SK-N-SH (cell line): ENCODE data around the gene FAM168A. TPM values are rescaled to one million over a fixed set of nuclear protein-coding genes. Genes with fewer than 3 reads are reported as not detected.

ENCODE experiments used
- CTCF ChIA-PET: fragments of 300-600, 350-600 bp; formaldehyde crosslinking; extraction: SDS; loops from one replicate; lab custom pipeline; 2021; lab: Yijun Ruan, JAX
- POLR2A ChIA-PET: fragments of 350-600 bp; sonication (Branson Sonifier 250); formaldehyde crosslinking; extraction: SDS; loops from one replicate; lab custom pipeline; 2020; ENCODE audit warnings: antibody characterized with exemption, inconsistent platforms; lab: Yijun Ruan, JAX
- DNase-seq: peaks from one replicate; pipeline ENCODE4 v3.0.0; 2012
- H2AFZ ChIP-seq: fragments of 200-600 bp; sonication (generic); 2 replicates; pipeline ENCODE4 v1.8.1; 2016; ENCODE audit warnings: antibody characterized with exemption, mild to moderate bottlenecking, low read depth
- H3F3A ChIP-seq: fragments of 200-600 bp; sonication (generic); replicated peaks from 2 replicates; pipeline ENCODE3; 2016; ENCODE audit warnings: antibody characterized with exemption, mild to moderate bottlenecking; ENCODE audit not compliant: insufficient read depth
- H3K27ac ChIP-seq, 2 experiments: fragments of 200-500 bp in 1 of 2; fragments of 200-600 bp in 1 of 2; sonication (Bioruptor generic) in 1 of 2; sonication (generic), shearing (Covaris generic) in 1 of 2; 2 replicates each; pipeline versions ENCODE4 v1.5.1 to v1.6.1; 2014 to 2016; ENCODE audit warnings: low read depth in 2 of 2, inconsistent platforms in 1 of 2, low read length in 1 of 2, mild to moderate bottlenecking in 1 of 2, mixed read lengths in 1 of 2
- H3K27me3 ChIP-seq: fragments of 200-600 bp; sonication (generic), shearing (Covaris generic); 2 replicates; pipeline ENCODE4 v1.6.1; 2016; ENCODE audit warnings: mixed run types; ENCODE audit not compliant: insufficient read depth
- H3K36me3 ChIP-seq, 2 experiments: fragments of 200-500 bp in 1 of 2; fragments of 200-600 bp in 1 of 2; sonication (Bioruptor generic) in 1 of 2; sonication (generic) in 1 of 2; replicated peaks in 1 of 2; 2 replicates each; pipeline versions ENCODE3 to v1.5.1; 2014 to 2016; ENCODE audit warnings: low read length in 1 of 2, mild to moderate bottlenecking in 1 of 2; ENCODE audit not compliant: insufficient read depth in 2 of 2, control insufficient read depth in 1 of 2
- H3K4me1 ChIP-seq, 2 experiments: fragments of 200-500 bp in 1 of 2; fragments of 200-600 bp in 1 of 2; sonication (Bioruptor generic) in 1 of 2; sonication (generic), shearing (Covaris generic) in 1 of 2; 2 replicates each; pipeline versions ENCODE4 v1.5.1 to v1.6.1; 2014 to 2016; ENCODE audit warnings: low read depth in 1 of 2, low read length in 1 of 2, mixed run types in 1 of 2; ENCODE audit not compliant: insufficient read depth in 2 of 2, control insufficient read depth in 1 of 2
- H3K4me2 ChIP-seq: fragments of 200-600 bp; sonication (generic), shearing (Covaris generic); 2 replicates; pipeline ENCODE4 v1.6.1; 2017; ENCODE audit warnings: mixed run types
- H3K4me3 ChIP-seq, 2 experiments: fragments of 200-500 bp in 1 of 2; fragments of 200-600 bp in 1 of 2; sonication (Bioruptor generic) in 1 of 2; sonication (generic), shearing (Covaris generic) in 1 of 2; 2 replicates each; pipeline versions ENCODE4 v1.5.1 to v1.8.1; 2014 to 2016; ENCODE audit warnings: low read depth in 2 of 2, inconsistent platforms in 1 of 2, low read length in 1 of 2, mild to moderate bottlenecking in 1 of 2, mixed read lengths in 1 of 2, moderate library complexity in 1 of 2
- H3K79me2 ChIP-seq: fragments of 200-600 bp; sonication (generic); 2 replicates; pipeline ENCODE4 v1.8.1; 2017; ENCODE audit warnings: mild to moderate bottlenecking; ENCODE audit not compliant: insufficient read depth
- H3K9ac ChIP-seq: fragments of 200-600 bp; sonication (generic); 2 replicates; pipeline ENCODE4 v1.6.1; 2017; ENCODE audit warnings: mixed run types
- H3K9me2 ChIP-seq: fragments of 200-600 bp; sonication (generic); 2 replicates; pipeline ENCODE4 v1.6.1; 2017; ENCODE audit warnings: mixed run types
- H3K9me3 ChIP-seq: fragments of 200-600 bp; sonication (generic); 2 replicates; pipeline ENCODE4 v1.6.1; 2017; ENCODE audit warnings: mixed run types, mild to moderate bottlenecking, moderate library complexity
- H4K20me1 ChIP-seq: fragments of 200-600 bp; sonication (generic); 2 replicates; pipeline ENCODE4 v1.6.1; 2017; ENCODE audit warnings: mild to moderate bottlenecking, mixed run types; ENCODE audit not compliant: insufficient read depth
- ELF1 ChIP-seq: IDR thresholded peaks from 2 replicates; pipeline ENCODE4 v1.4.0; 2012
- EZH2phosphoT487 ChIP-seq: fragments of 200-600 bp; sonication (generic); IDR thresholded peaks from 2 replicates; pipeline ENCODE4 v1.6.1; 2017; ENCODE audit warnings: low read depth, mixed run types, mild to moderate bottlenecking, antibody characterized with exemption, moderate library complexity, borderline replicate concordance
- FOSL2 ChIP-seq: IDR thresholded peaks from 2 replicates; pipeline ENCODE4 v1.4.0; 2012; ENCODE audit warnings: low read depth, mild to moderate bottlenecking, moderate library complexity, borderline replicate concordance
- FOXJ3 ChIP-seq: sonication (generic); formaldehyde crosslinking; IDR thresholded peaks from 2 replicates; pipeline ENCODE4 v1.5.1; 2020; ENCODE audit warnings: mild to moderate bottlenecking, missing genetic modification reagents
- GABPA ChIP-seq: IDR thresholded peaks from 2 replicates; pipeline ENCODE4 v1.4.0; 2012; ENCODE audit warnings: low read depth, mild to moderate bottlenecking
- GATA2 ChIP-seq: sonication (generic); formaldehyde crosslinking; IDR thresholded peaks from 2 replicates; pipeline ENCODE4 v1.5.0; 2020; ENCODE audit warnings: mild to moderate bottlenecking, missing genetic modification reagents
- NRF1 ChIP-seq: IDR thresholded peaks from 2 replicates; pipeline ENCODE4 v1.6.1; 2012; ENCODE audit warnings: low read depth, mild to moderate bottlenecking, low read length
- POLR2AphosphoS5 ChIP-seq: IDR thresholded peaks from 2 replicates; pipeline ENCODE4 v1.6.1; 2012; ENCODE audit warnings: low read depth, low read length
- RAD21 ChIP-seq: IDR thresholded peaks from 2 replicates; pipeline ENCODE4 v1.6.1; 2012; ENCODE audit warnings: mild to moderate bottlenecking, low read length
- RCOR1 ChIP-seq: fragments of 150-350 bp; IDR thresholded peaks from 2 replicates; pipeline ENCODE4 v1.6.1; 2017; ENCODE audit warnings: antibody characterized with exemption, low read length
- RFX5 ChIP-seq: IDR thresholded peaks from 2 replicates; pipeline ENCODE4 v1.6.1; 2012; ENCODE audit warnings: mild to moderate bottlenecking, improper control_type of control experiment, low read length
- RXRA ChIP-seq: IDR thresholded peaks from 2 replicates; pipeline ENCODE4 v1.4.0; 2012; ENCODE audit warnings: low read depth, mild to moderate bottlenecking, borderline replicate concordance
- TCF12 ChIP-seq: IDR thresholded peaks from 2 replicates; pipeline ENCODE4 v1.4.0; 2012
- TEAD4 ChIP-seq: IDR thresholded peaks from 2 replicates; pipeline ENCODE4 v1.4.0; 2012; ENCODE audit warnings: mild to moderate bottlenecking, borderline replicate concordance; ENCODE audit not compliant: insufficient read depth
- YY1 ChIP-seq: IDR thresholded peaks from 2 replicates; pipeline ENCODE4 v1.4.0; 2012; ENCODE audit warnings: low read depth, mild to moderate bottlenecking
- WGBS: methylation state at CpG from one replicate; pipeline ENCODE4 v1.1.6; 2017; ENCODE audit warnings: low lambda C conversion rate; 5-methylcytosine and 5-hydroxymethylcytosine counted together
- polyA plus RNA-seq, 3 experiments: library from polyadenylated mRNA; depleted of rRNA; stranded (reverse); fragments of >200 nt; gene quantifications; 2 replicates each; pipeline ENCODE4 v1.2.3, GENCODE V29; 2012
- TF ChIP-seq, protein P1 (sequence below): fragments of 200-600 bp; sonication (generic); IDR thresholded peaks from 2 replicates; pipeline ENCODE4 v1.6.1; 2017; ENCODE audit warnings: antibody characterized with exemption, mild to moderate bottlenecking, moderate library complexity
- TF ChIP-seq, protein P2 (sequence below): IDR thresholded peaks from 2 replicates; pipeline ENCODE4 v1.4.0; 2012; ENCODE audit warnings: low read depth, borderline replicate concordance
- TF ChIP-seq, protein P3 (sequence below): fragments of 150-350 bp; IDR thresholded peaks from 2 replicates; pipeline ENCODE4 v1.6.1; 2016; ENCODE audit warnings: mild to moderate bottlenecking, low read depth, low read length
- TF ChIP-seq, protein P4 (sequence below): fragments of 150-350 bp; IDR thresholded peaks from 2 replicates; pipeline ENCODE4 v1.6.1; 2017; ENCODE audit warnings: antibody characterized with exemption, low read length, low read depth, borderline replicate concordance
- TF ChIP-seq, protein P5 (sequence below): IDR thresholded peaks from 2 replicates; pipeline ENCODE4; 2012

The FAM168A gene
- polyA plus RNA-seq, 1 of the 3 experiments (the other 2 are of a cell fraction): 17.8 TPM

DNA sequence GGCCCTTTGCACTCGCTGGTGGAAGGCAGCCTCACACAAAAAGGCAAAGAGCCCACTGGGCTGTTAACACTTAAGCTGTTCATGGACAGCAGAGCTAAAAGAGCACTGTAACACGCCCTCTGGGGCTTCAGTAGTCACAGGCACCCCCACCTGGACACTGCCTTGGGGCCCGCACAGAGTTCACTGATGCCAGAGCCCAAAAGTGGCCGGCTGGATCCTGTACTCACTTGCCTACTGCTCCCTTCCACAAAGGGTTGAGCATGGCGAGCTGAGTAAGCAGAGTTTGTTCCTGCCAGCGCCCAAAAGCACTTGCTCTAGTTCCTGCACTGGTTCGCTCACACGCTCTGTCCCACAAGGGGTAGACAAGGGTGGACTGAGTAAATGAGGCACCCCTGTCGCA, 142.9 kb downstream of the FAM168A start:
- CTCF ChIA-PET: interaction anchor here (1.0 kb wide), 1 partner anchor 31 kb away, joined by 3 read pairs; no protein-coding TSS in a partner anchor
- Histone ChIP-seq H2AFZ (no peak overlapping the region), H3K4me3 (no peak overlapping the region), H3K4me2 (no peak overlapping the region), H3F3A (no peaks in the 10 kb centered on the region), H3K9me3 (no peaks in the 10 kb centered on the region), H3K9me2 (no peaks in the 10 kb centered on the region), H3K27me3 (no peaks in the 10 kb centered on the region), H4K20me1 (no peaks in the 10 kb centered on the region), H3K79me2 (no peaks in the 10 kb centered on the region), H3K4me1 (no peaks in the 10 kb centered on the region), H3K9ac (no peak overlapping the region), H3K27ac (no peak overlapping the region), H3K36me3 (peaks cover 0 to 4% of the 10 kb centered on the region in 2 experiments)
- TF ChIP-seq, protein P1, sequence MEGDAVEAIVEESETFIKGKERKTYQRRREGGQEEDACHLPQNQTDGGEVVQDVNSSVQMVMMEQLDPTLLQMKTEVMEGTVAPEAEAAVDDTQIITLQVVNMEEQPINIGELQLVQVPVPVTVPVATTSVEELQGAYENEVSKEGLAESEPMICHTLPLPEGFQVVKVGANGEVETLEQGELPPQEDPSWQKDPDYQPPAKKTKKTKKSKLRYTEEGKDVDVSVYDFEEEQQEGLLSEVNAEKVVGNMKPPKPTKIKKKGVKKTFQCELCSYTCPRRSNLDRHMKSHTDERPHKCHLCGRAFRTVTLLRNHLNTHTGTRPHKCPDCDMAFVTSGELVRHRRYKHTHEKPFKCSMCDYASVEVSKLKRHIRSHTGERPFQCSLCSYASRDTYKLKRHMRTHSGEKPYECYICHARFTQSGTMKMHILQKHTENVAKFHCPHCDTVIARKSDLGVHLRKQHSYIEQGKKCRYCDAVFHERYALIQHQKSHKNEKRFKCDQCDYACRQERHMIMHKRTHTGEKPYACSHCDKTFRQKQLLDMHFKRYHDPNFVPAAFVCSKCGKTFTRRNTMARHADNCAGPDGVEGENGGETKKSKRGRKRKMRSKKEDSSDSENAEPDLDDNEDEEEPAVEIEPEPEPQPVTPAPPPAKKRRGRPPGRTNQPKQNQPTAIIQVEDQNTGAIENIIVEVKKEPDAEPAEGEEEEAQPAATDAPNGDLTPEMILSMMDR: no peak
- TF ChIP-seq RAD21: no peak
- no peak for TF ChIP-seq GABPA
- no peak for TF ChIP-seq NRF1
- no peak for TF ChIP-seq POLR2AphosphoS5
- TF ChIP-seq EZH2phosphoT487: no peak
- TF ChIP-seq YY1: no peak
- no peak for TF ChIP-seq TEAD4
- no peak for TF ChIP-seq RXRA
- TF ChIP-seq, protein P2, sequence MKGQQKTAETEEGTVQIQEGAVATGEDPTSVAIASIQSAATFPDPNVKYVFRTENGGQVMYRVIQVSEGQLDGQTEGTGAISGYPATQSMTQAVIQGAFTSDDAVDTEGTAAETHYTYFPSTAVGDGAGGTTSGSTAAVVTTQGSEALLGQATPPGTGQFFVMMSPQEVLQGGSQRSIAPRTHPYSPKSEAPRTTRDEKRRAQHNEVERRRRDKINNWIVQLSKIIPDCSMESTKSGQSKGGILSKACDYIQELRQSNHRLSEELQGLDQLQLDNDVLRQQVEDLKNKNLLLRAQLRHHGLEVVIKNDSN: no peak
- no peak for TF ChIP-seq RCOR1
- no peak for TF ChIP-seq RFX5
- no peak for TF ChIP-seq TCF12
- TF ChIP-seq ELF1: no peak
- TF ChIP-seq, protein P3, sequence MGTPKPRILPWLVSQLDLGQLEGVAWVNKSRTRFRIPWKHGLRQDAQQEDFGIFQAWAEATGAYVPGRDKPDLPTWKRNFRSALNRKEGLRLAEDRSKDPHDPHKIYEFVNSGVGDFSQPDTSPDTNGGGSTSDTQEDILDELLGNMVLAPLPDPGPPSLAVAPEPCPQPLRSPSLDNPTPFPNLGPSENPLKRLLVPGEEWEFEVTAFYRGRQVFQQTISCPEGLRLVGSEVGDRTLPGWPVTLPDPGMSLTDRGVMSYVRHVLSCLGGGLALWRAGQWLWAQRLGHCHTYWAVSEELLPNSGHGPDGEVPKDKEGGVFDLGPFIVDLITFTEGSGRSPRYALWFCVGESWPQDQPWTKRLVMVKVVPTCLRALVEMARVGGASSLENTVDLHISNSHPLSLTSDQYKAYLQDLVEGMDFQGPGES: no peak
- TF ChIP-seq, protein P4, sequence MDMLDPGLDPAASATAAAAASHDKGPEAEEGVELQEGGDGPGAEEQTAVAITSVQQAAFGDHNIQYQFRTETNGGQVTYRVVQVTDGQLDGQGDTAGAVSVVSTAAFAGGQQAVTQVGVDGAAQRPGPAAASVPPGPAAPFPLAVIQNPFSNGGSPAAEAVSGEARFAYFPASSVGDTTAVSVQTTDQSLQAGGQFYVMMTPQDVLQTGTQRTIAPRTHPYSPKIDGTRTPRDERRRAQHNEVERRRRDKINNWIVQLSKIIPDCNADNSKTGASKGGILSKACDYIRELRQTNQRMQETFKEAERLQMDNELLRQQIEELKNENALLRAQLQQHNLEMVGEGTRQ: no peak
- no peak for TF ChIP-seq FOXJ3 (CRISPR knock-in tag)
- TF ChIP-seq GATA2 (CRISPR knock-in tag): no peak
- TF ChIP-seq, protein P5, sequence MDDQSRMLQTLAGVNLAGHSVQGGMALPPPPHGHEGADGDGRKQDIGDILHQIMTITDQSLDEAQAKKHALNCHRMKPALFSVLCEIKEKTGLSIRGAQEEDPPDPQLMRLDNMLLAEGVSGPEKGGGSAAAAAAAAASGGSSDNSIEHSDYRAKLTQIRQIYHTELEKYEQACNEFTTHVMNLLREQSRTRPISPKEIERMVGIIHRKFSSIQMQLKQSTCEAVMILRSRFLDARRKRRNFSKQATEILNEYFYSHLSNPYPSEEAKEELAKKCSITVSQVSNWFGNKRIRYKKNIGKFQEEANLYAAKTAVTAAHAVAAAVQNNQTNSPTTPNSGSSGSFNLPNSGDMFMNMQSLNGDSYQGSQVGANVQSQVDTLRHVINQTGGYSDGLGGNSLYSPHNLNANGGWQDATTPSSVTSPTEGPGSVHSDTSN: no peak
- TF ChIP-seq FOSL2: no peak
- WGBS: 95% methylated on average over 4 of the region's 9 CpGs
- DNase-seq: no peak
- POLR2A ChIA-PET: no interaction called here
